Measurements from ENCODE around the gene ERBB2. TPM values are rescaled to one million over a fixed set of nuclear protein-coding genes. Genes with fewer than 3 reads are reported as not detected.
A peak's percentile ranks its signal among the peaks of the same experiment; 100 is the strongest.

Gene ERBB2
- total RNA-seq, 2 donors from 2014 or later = 73.5 to 85.5 TPM

GRCh38 chr17:39679521-39680192, 20.2 kb upstream of the ERBB2 start:
- Histone ChIP-seq H3K4me1 (peaks cover 0 to 62% of the 10 kb centered on the region in 2 donors), H3K27me3 (no peaks in the 10 kb centered on the region), H3K36me3 (peaks cover 5% of the 10 kb centered on the region), H3K9me3 (no peaks in the 10 kb centered on the region), H3K4me3 (no peak overlapping the region), H3K27ac (peak overlapping the region; percentile 89 to 96)
- TF ChIP-seq, protein P1, sequence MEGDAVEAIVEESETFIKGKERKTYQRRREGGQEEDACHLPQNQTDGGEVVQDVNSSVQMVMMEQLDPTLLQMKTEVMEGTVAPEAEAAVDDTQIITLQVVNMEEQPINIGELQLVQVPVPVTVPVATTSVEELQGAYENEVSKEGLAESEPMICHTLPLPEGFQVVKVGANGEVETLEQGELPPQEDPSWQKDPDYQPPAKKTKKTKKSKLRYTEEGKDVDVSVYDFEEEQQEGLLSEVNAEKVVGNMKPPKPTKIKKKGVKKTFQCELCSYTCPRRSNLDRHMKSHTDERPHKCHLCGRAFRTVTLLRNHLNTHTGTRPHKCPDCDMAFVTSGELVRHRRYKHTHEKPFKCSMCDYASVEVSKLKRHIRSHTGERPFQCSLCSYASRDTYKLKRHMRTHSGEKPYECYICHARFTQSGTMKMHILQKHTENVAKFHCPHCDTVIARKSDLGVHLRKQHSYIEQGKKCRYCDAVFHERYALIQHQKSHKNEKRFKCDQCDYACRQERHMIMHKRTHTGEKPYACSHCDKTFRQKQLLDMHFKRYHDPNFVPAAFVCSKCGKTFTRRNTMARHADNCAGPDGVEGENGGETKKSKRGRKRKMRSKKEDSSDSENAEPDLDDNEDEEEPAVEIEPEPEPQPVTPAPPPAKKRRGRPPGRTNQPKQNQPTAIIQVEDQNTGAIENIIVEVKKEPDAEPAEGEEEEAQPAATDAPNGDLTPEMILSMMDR (IDR thresholded peaks at IDR 0.05) = no peak
- DNase-seq (ENCODE audit: low spot score) = no peak

- Histone ChIP-seq H3K4me1 (peaks cover 0 to 37% of the 10 kb centered on the region in 2 donors), H3K27ac (no peak overlapping the region), H3K9me3 (no peaks in the 10 kb centered on the region), H3K4me3 (no peak overlapping the region), H3K27me3 (no peaks in the 10 kb centered on the region), H3K36me3 (peaks cover 9% of the 10 kb centered on the region)
- TF ChIP-seq, protein P1 (IDR thresholded peaks at IDR 0.05) = no peak
- no peak for DNase-seq (ENCODE audit: low spot score)
Observed at GRCh38 chr17:39683295-39683939, 16.4 kb upstream of the ERBB2 start.

DNA sequence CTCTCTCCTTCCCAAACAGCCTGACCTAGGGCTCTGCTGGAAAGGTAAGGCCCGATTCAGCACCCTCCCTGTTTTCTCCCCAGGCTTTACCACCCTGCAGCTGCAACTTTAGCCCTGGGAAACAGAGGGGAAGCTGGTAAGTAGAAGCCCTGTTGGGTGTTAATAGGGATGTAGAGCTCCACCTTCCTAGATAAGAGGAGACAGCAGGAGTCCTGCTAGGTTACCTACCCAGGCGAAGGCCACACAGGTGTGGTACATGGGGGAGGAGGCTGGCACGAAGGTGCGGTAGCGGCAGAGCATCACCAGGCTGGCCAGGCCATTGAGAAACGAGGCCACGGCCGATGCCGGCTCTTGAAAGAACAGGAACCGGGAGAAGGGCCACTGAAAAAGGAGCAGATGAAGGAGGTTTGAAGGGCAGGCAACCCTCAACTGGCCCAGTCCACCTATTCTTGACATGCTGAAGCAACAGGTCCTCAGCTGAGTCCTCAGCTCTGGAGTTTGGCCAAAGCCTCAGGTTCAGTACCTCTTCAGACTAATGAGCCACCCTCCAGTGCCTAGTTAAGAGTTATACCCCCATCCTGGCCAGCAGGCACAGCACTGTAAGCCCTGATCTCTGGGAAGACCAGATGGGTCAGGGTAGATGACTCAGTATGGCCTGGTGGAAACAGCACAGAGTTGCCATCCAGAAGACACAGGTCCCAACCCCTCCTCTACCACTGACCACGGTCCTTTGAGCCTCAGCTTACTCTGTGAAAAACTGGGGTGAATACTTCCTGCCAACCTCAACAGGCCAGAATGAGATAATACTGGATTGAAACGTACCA, 15.3 kb upstream of the ERBB2 start:
- TF ChIP-seq, protein P1 (IDR thresholded peaks at IDR 0.05) = no peak
- H3K4me1 ChIP-seq = peaks cover 0 to 31% of the 10 kb centered on the region in 2 donors
- no peak for DNase-seq (ENCODE audit: low spot score)
- H3K27ac ChIP-seq = no peak overlapping the region
- H3K36me3 ChIP-seq = peaks cover 9% of the 10 kb centered on the region
- no peak overlapping the region for H3K4me3 ChIP-seq
- no peaks in the 10 kb centered on the region for H3K9me3 ChIP-seq
- H3K27me3 ChIP-seq = no peaks in the 10 kb centered on the region

DNA sequence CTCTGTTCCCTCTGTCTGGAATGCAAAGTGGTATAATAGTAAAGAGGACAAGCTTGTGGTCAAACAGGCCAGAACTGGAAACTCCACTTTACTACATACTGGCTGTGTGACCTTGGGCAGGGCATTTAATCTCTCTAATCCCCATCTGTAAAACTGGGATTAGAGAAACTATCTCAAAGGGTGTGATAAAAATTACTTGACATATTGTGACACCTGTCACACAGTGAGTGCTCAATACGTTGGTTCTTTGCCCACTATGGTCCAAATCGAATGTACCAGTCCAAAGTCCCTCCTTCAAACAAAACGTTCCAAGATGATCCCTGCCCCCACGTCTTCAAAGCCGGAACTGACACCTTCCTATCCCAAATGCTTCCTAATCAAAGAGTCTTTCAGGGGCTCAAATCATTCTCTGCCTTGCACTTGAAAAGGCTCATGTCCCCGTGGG, 12.7 kb upstream of the ERBB2 start:
- H3K4me3 ChIP-seq = peak overlapping the region; percentile 75 to 76
- H3K9me3 ChIP-seq = no peaks in the 10 kb centered on the region
- TF ChIP-seq, protein P1 (IDR thresholded peaks at IDR 0.05) = no peak
- peaks cover 9% of the 10 kb centered on the region for H3K36me3 ChIP-seq
- H3K4me1 ChIP-seq = peaks cover 0 to 19% of the 10 kb centered on the region in 2 donors
- no peaks in the 10 kb centered on the region for H3K27me3 ChIP-seq
- DNase-seq (ENCODE audit: low spot score) = no peak
- peak overlapping the region; percentile 93 to 94 for H3K27ac ChIP-seq

GRCh38 chr17:39687546-39688474, 12.1 kb upstream of the ERBB2 start, which contains the start of gene PGAP3:
Gene PGAP3, minus strand, starts transcription at chr17:39688057. Its CDS starts 43 bp downstream, at chr17:39688014.
- peak; percentile 86 for DNase-seq (ENCODE audit: low spot score)
- Histone ChIP-seq H3K9me3 (no peaks in the 10 kb centered on the region), H3K27ac (peak within 1 kb of the TSS; percentile 93 to 94), H3K27me3 (no peaks in the 10 kb centered on the region), H3K4me1 (peaks cover 0 to 19% of the 10 kb centered on the region in 2 donors), H3K4me3 (peak within 1 kb of the TSS; percentile 75 to 76), H3K36me3 (peaks cover 9% of the 10 kb centered on the region)
- TF ChIP-seq, protein P1 (IDR thresholded peaks at IDR 0.05) = peak in 1 of 2 donors; percentile 17

Measured in right atrium auricular region (tissue), 2 donors.